ENCODE measurements around the gene SPSB1.

Gene SPSB1

GRCh38 chr1:9292361-9293240, at the start of gene SPSB1:
TSS of gene SPSB1 (plus strand) at chr1:9292894. CDS start at chr1:9355892, 62,998 bp downstream.
- FAIRE-seq (no peak), DNase-seq (ENCODE audit: low spot score) (peak; percentile 80)

DNA sequence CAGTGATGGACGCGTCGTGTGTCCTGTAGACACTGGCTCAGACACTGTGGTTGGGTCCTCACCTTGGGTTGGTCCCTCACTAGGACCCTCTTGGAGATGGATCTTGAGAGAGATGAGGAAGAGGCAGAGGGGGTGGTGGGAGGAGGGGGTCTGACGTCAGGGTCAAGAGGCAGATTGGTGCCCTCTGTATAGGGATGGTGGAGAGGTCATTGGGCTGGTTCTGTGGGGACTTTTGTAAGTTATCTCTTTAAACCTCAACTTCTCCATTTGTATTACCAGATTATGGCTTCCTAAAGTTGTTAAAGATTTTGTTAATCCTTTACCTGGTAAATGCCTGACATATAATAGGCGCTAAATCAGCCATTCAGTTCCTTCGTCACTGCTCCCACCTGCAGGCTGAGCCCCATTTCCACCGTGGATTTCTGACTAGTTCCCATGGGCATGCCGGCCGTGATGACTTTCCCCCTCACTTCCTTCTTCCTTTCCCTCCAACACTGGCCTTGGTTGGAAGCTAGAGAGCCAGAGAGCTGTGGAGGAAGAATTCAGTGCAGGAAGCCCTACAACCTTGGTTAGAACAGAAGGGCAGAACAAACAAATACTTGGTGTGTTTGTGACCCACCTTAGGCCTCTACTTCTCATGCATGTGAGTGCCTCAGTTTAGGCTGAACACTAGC, 49.5 kb upstream of the SPSB1 start:
- no peak for DNase-seq (ENCODE audit: low spot score)

GRCh38 chr1:9244501-9245229, 48.0 kb upstream of the SPSB1 start:
- no peak for DNase-seq (ENCODE audit: low spot score)
- FAIRE-seq, result no peak

More for the DNA sequence above, 49.5 kb upstream of the SPSB1 start:
- no peak for FAIRE-seq

GRCh38 chr1:9245230-9245619, 47.5 kb upstream of the SPSB1 start:
- FAIRE-seq, result no peak
- no peak for DNase-seq (ENCODE audit: low spot score)

DNA sequence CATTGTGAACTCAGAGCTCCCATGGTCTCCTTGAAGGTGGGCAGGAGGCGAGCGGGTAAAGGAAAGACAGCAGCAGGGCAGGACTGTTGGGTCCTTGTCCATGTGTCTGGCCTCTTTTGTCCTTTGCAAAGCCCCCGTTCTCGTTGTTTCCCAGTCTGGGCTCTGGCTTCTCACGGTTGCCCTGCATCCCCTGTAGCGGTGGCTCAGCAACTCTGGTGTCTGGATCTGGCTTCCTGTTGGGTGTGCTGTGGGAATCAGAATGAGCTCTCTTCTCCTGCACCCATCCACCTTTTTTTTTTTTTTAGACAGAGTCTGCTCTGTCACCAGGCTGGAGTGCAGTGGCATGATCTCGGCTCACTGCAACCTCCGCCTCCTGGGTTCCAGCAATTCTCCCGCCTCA, 47.0 kb upstream of the SPSB1 start:
- DNase-seq (ENCODE audit: low spot score) (no peak), FAIRE-seq (no peak)

DNA sequence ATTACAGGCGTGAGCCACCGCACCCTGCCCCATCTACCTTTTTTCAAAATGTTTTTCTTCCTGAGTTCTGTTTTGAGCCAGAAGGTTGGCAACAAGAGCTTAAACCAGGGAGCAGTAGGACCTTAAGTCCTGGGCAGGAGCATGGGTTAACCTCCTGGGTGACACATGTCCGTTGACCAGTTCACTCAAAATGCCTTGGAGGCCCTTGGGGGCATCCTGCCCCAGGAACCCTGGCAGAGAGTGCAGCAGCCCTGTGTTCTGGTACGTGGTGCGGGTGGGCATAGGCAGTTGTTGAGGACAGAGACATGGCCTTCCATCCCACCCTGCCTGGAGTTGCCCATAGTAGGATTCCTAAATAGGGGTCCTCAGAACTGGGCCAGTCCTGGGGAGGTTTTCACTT, 46.5 kb upstream of the SPSB1 start:
- no peak for DNase-seq (ENCODE audit: low spot score)
- no peak for FAIRE-seq

DNA sequence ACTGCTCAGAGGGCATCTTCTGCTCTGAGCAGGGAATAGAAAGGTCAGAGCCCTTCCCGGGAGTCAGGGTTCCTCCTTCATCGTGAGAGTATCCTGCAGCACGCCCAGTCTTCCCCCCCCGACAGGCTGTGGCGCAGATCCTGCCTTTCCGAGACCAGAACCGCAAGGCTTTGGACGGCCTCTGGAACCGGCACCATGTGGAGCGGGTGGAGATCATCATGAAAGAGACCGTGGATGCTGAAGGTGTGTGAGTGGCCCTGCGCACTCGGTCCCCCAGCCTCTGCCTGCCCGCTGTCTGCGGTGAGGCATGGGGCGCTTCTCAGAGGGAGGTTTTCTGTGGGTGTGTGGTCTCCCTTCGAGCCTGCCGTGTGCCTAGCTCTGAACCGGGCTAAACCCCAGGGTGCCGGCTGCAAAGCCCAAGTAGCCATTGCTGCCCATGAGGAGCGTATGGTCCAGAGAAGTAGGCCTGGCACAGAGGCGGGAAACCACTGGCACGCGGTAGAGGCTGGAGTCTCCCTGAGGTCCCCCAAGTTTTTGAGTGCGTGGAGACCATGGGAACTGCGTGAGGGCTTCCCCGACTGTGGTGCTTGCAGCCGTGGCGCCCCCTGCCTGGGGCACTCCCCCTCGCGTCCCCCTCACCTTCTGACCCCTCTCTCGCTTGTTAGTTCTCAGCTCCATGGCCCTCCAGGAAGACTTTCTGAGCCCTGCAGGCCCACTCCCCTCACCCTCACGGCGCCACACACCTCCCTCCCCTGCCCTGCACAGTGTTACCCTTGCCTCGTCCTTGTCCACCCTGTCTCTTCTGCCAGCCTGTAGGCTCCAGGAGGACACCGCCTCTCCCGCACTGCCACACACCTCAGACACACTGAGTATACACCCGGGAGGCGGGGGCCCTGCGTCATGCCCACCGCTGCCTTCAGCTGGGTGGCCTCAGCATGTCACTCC, 45.6 kb upstream of the SPSB1 start:
- FAIRE-seq (peak; percentile 44), DNase-seq (ENCODE audit: low spot score) (no peak)

GRCh38 chr1:9247894-9248293, 44.8 kb upstream of the SPSB1 start:
- FAIRE-seq (no peak), DNase-seq (ENCODE audit: low spot score) (no peak)

GRCh38 chr1:9248341-9249262, 44.1 kb upstream of the SPSB1 start:
- FAIRE-seq (no peak), DNase-seq (ENCODE audit: low spot score) (no peak)

GRCh38 chr1:9249263-9249533, 43.5 kb upstream of the SPSB1 start:
- DNase-seq (ENCODE audit: low spot score), result no peak
- FAIRE-seq, result no peak

DNA sequence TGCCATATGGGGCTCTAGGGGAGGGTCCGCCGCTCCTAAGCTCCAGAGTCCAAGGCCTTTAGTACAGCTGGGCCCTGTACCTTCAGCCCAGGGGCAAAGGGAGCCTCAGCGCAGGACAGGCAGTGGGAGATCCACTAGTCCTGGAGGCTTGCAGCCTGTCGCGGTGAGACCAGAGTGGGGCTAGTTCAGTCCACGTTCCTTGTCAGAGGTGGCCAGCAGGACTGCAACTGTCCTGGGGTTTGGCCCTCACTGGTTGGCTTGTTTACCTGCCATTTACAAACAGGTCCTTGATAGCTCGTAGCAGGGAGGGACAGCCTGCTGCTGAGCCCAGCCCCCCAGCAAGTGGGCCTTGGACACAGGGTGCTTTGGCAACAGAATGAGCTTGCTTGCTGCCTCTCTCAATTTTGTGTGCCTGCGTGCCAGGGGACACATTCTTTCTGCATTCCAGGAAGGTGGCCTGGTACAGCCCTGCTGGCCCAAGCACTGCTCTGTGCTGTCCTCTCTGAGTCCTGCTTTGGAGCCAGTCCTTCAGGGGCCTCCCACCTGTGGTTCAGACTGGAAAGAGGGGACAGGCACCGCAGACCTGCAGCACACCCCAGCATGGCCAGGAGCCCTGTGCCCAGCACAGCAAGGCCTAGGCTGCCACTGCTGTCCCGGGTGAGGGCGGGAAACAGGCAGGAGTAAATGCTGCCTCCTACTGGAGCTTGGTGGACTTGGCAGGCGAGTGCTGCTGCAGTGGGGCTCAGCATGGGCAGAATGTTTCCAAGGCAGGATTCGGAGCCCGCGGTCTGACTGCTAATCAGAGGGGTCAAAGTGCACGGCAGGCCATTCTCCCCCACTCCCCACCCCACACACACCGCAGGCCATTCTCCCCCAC, 42.9 kb upstream of the SPSB1 start:
- FAIRE-seq (no peak), DNase-seq (ENCODE audit: low spot score) (peak; percentile 38)

DNA sequence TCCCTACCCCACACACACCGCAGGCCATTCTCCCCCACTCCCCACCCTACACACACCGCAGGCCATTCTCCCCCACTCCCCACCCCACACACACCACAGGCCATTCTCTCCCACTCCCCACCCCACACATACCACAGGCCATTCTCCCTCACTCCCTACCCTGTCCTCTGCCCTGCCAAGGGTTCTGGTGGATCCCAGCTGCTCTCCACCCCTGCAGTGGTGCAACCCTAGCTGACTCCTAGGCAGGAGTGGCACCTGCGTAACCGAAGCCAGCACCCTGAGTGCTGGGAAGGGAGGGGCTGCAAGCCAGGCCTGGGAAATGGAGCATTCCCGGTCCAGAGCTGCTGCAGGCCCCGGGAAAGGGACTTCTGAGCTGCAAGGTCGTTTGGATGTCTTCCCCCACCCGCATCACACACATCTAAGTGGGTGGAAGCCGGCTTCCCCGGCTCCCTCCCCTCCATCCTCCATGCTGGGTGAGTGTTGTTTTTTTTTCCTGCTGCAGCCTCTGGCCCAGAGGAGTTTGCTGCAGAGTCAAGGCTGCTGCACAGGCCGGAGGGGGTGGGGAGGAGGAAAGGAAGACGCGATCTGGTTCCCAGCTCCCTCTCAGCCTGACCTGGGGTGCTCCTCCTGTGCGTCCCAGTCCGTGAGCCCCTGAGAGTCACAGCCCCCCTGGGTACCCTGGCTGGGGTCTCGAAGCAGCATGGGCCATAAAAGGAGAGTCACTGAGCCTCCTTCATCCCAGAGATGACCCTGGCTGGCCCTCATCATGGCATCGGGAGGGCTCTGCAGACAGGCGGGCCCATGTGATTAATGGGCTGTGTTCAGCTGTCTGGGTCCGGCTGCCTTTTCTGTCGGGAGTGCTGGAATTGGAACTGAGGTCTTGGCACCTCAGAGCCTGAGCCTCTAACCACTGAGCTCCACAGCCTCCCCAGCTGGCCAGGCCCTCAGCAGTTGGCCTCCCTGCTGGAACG, 42.0 kb upstream of the SPSB1 start:
- no peak for DNase-seq (ENCODE audit: low spot score)
- FAIRE-seq, result no peak

DNA sequence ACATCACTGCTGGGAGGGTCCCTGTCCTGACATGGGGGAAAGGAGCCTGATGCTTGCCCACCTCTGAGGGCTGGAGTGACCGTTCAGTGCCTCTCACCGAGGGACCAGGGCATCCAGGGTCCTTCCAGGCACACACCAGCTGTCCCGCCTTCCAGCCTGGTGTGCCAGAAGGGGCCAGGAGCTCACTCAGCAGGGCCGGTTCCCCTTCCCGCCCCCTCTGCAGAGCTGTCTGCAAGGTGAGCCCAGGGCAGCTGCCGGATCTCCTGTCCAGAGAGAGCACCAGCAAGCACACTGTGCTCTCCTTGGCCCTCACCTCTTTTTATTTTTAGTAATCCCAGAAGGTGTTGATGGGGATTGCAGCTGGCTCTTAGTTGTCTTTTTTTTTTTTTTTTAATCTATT, 41.2 kb upstream of the SPSB1 start:
- no peak for FAIRE-seq
- no peak for DNase-seq (ENCODE audit: low spot score)

- DNase-seq (ENCODE audit: low spot score) (no peak), FAIRE-seq (no peak)
Measured at GRCh38 chr1:9253004-9253403, 39.7 kb upstream of the SPSB1 start.

GRCh38 chr1:9253453-9254105, 39.1 kb upstream of the SPSB1 start:
- DNase-seq (ENCODE audit: low spot score), result no peak
- no peak for FAIRE-seq

- no peak for FAIRE-seq
- no peak for DNase-seq (ENCODE audit: low spot score)
Measured at GRCh38 chr1:9256332-9256731, 36.4 kb upstream of the SPSB1 start.

- FAIRE-seq (no peak), DNase-seq (ENCODE audit: low spot score) (no peak)
Measured at GRCh38 chr1:9257851-9258250, 34.8 kb upstream of the SPSB1 start.

Measured in urothelium cell line (cell line).